ENCODE data around the gene FAM98B. TPM values are rescaled to one million over a fixed set of nuclear protein-coding genes. Genes with fewer than 3 reads are reported as not detected.

Gene FAM98B
- total and polyA plus RNA-seq, 2 of the 13 experiments (the other 11 are each of a cell fraction or from before 2014, with no cell fraction given) = 3.7 to 4.7 TPM

- Histone ChIP-seq H3K27me3 (ENCODE audit: control insufficient read depth in 1 of 2, insufficient read depth in 2 of 2, low read length in 2 of 2) (no peaks in the 10 kb centered on the region), H3K4me3 (replicated peaks in 1 of 3; ENCODE audit: insufficient read depth in 1 of 3, low read depth in 2 of 3, low read length in 3 of 3) (no peak overlapping the region), H3K79me2 (ENCODE audit: insufficient read depth, low read length) (no peaks in the 10 kb centered on the region), H3K27ac (ENCODE audit: extremely low read length, insufficient read depth, low read length) (no peak overlapping the region), H3K4me1 (ENCODE audit: insufficient read depth, low read length) (no peaks in the 10 kb centered on the region), H2AFZ (ENCODE audit: low read length) (no peak overlapping the region), H3K9me3 (ENCODE audit: low read length) (no peaks in the 10 kb centered on the region), H4K20me1 (ENCODE audit: insufficient read depth, low read length) (no peaks in the 10 kb centered on the region), H3K4me2 (ENCODE audit: low read depth, low read length) (no peak overlapping the region), H3K36me3 (replicated peaks in 1 of 2; ENCODE audit: control insufficient read depth in 1 of 2, insufficient read depth in 2 of 2, low read length in 2 of 2) (no peaks in the 10 kb centered on the region), H3K9ac (ENCODE audit: insufficient read depth, low read depth, low read length) (no peak overlapping the region)
- 83% methylated on average over 3 of the region's 3 CpGs for WGBS (ENCODE audit: low lambda C conversion rate)
- in situ Hi-C loops (cut with HindIII; ENCODE audit: extremely low pct_ligation_motif_present, low pct_unique_long_range_greater_than_20kb) = no loop called here
- POLR2A ChIA-PET = no interaction called here
- intact Hi-C loops (cut with micrococcal nuclease; ENCODE audit: unreplicated experiment) = no loop called here
- FAIRE-seq = no peak
- CTCF ChIA-PET (ENCODE audit: low intra/inter-chr PET ratio, low total read pairs) = no interaction called here
- no peak for DNase-seq (ENCODE audit: low spot score)
- no peak for ATAC-seq
- BruUV-seq (replicated peaks) = no TSS peak
- TF ChIP-seq SYNCRIP (IDR thresholded peaks at IDR 0.05; ENCODE audit: insufficient read depth, low read depth, low read length) (no peak), ZNF691 (CRISPR knock-in tag; IDR thresholded peaks at IDR 0.05; ENCODE audit: borderline replicate concordance, low read depth) (no peak)
Measured at GRCh38 chr15:38508647-38509046, 54.7 kb downstream of the FAM98B start.

GRCh38 chr15:38509152-38509551, 55.2 kb downstream of the FAM98B start:
- H3K36me3 ChIP-seq (replicated peaks in 1 of 2; ENCODE audit: control insufficient read depth in 1 of 2, insufficient read depth in 2 of 2, low read length in 2 of 2) = no peaks in the 10 kb centered on the region
- ChIA-PET CTCF (ENCODE audit: low intra/inter-chr PET ratio, low total read pairs) (no interaction called here), POLR2A (no interaction called here)
- ATAC-seq (no peak), FAIRE-seq (no peak), DNase-seq (ENCODE audit: low spot score) (no peak)
- no peaks in the 10 kb centered on the region for H3K27me3 ChIP-seq (ENCODE audit: control insufficient read depth in 1 of 2, insufficient read depth in 2 of 2, low read length in 2 of 2)
- intact Hi-C loops (cut with micrococcal nuclease; ENCODE audit: unreplicated experiment) = no loop called here
- WGBS (ENCODE audit: low lambda C conversion rate) = 22% methylated on average over 4 of the region's 4 CpGs
- H3K4me1 ChIP-seq (ENCODE audit: insufficient read depth, low read length) = no peaks in the 10 kb centered on the region
- no peaks in the 10 kb centered on the region for H3K79me2 ChIP-seq (ENCODE audit: insufficient read depth, low read length)
- no peaks in the 10 kb centered on the region for H4K20me1 ChIP-seq (ENCODE audit: insufficient read depth, low read length)
- H3K9me3 ChIP-seq (ENCODE audit: low read length) = no peaks in the 10 kb centered on the region
- H3K27ac ChIP-seq (ENCODE audit: extremely low read length, insufficient read depth, low read length) = no peak overlapping the region
- no peak overlapping the region for H3K4me2 ChIP-seq (ENCODE audit: low read depth, low read length)
- in situ Hi-C loops (cut with HindIII; ENCODE audit: extremely low pct_ligation_motif_present, low pct_unique_long_range_greater_than_20kb) = no loop called here
- no TSS peak for BruUV-seq (replicated peaks)
- no peak overlapping the region for H3K4me3 ChIP-seq (replicated peaks in 1 of 3; ENCODE audit: insufficient read depth in 1 of 3, low read depth in 2 of 3, low read length in 3 of 3)
- H2AFZ ChIP-seq (ENCODE audit: low read length) = no peak overlapping the region
- no peak overlapping the region for H3K9ac ChIP-seq (ENCODE audit: insufficient read depth, low read depth, low read length)
- TF ChIP-seq ZNF605 (CRISPR knock-in tag; IDR thresholded peaks at IDR 0.05) (no peak), ASH2L (IDR thresholded peaks at IDR 0.05; ENCODE audit: insufficient read length, low read depth, low read length) (no peak), PHF20 (CRISPR knock-in tag; IDR thresholded peaks at IDR 0.05) (no peak), EZH2 (conservative IDR thresholded peaks at IDR 0.05; ENCODE audit: low read depth, low read length) (no peak), TRAFD1 (CRISPR knock-in tag; IDR thresholded peaks at IDR 0.05; ENCODE audit: borderline replicate concordance) (no peak), ZFP36 (IDR thresholded peaks at IDR 0.05; ENCODE audit: borderline replicate concordance, low read depth, low read length, partially characterized antibody) (no peak), TERF1 (CRISPR knock-in tag; IDR thresholded peaks at IDR 0.05) (no peak)
